Testis (tissue), 3 donors: Measurements from ENCODE around the gene CPTP. TPM values are rescaled to one million over a fixed set of nuclear protein-coding genes. Genes with fewer than 3 reads are reported as not detected.

ENCODE experiments used
- DNase-seq: peaks from one replicate; pipeline ENCODE4 v3.0.0-alpha.2; 2019
- H3K27ac ChIP-seq, 2 donors: fragments of 200-600 bp; sonication (generic); one replicate each; pipeline ENCODE4 v1.5.1; 2019
- H3K27me3 ChIP-seq: fragments of 200-600 bp; sonication (generic); one replicate; pipeline ENCODE4 v1.5.1; 2019
- H3K36me3 ChIP-seq: fragments of 200-600 bp; sonication (generic); one replicate; pipeline ENCODE4 v1.5.1; 2017; ENCODE audit warnings: low read depth; ENCODE audit errors: missing control alignments
- H3K4me1 ChIP-seq: fragments of 200-600 bp; sonication (generic); one replicate; pipeline ENCODE4 v1.5.1; 2019
- H3K4me3 ChIP-seq, 2 donors: fragments of 200-600 bp; sonication (generic); one replicate each; pipeline ENCODE4 v1.5.1; 2017 to 2019
- H3K9me3 ChIP-seq: fragments of 200-600 bp; sonication (generic); one replicate; pipeline ENCODE4 v1.5.1; 2017
- POLR2A ChIP-seq: fragments of 450-650 bp; IDR thresholded peaks from one replicate; pipeline ENCODE4 v1.6.1; 2017; ENCODE audit warnings: antibody characterized with exemption, mild to moderate bottlenecking, moderate library complexity
- WGBS, 2 donors: methylation state at CpG; one replicate each; pipeline ENCODE4 v1.1.5; 2018; 5-methylcytosine and 5-hydroxymethylcytosine counted together
- intact Hi-C: fragments of 100-400 bp; cut with DNase I; formaldehyde crosslinking; loops from one replicate; pipeline ENCODE4 v1.15.1; 2023; ENCODE audit warnings: low total_unique reads
- polyA plus RNA-seq: library from polyadenylated mRNA; stranded (reverse); fragments of 350-450 nt; fragmentation: Illumina TruSeq; extraction: RNeasy Lipid Tissue Mini Kit (QIAGEN cat#74804); gene quantifications from one replicate; pipeline ENCODE4 v1.2.3, GENCODE V29; 2014; ENCODE audit warnings: low read depth, low replicate concordance; ENCODE audit not compliant: insufficient read depth
- total RNA-seq, 2 donors: library from RNA; depleted of rRNA; stranded (reverse); fragments of >200 nt; gene quantifications; one replicate each; pipeline ENCODE4 v1.2.3, GENCODE V29; 2016
- TF ChIP-seq, protein P1 (sequence below), 3 experiments: fragments of 450-650 bp in 2 of 3; fragments of 200-600 bp in 1 of 3; sonication (generic) in 1 of 3; IDR thresholded peaks; one replicate each; pipeline ENCODE4 v1.5.1; 2016 to 2019; ENCODE audit warnings: antibody characterized with exemption in 3 of 3, mild to moderate bottlenecking in 2 of 3, moderate library complexity in 1 of 3

CPTP gene
- total and polyA plus RNA-seq, 3 donors from 2014 or later = 64.4 to 129 (median 82.3) TPM

DNA sequence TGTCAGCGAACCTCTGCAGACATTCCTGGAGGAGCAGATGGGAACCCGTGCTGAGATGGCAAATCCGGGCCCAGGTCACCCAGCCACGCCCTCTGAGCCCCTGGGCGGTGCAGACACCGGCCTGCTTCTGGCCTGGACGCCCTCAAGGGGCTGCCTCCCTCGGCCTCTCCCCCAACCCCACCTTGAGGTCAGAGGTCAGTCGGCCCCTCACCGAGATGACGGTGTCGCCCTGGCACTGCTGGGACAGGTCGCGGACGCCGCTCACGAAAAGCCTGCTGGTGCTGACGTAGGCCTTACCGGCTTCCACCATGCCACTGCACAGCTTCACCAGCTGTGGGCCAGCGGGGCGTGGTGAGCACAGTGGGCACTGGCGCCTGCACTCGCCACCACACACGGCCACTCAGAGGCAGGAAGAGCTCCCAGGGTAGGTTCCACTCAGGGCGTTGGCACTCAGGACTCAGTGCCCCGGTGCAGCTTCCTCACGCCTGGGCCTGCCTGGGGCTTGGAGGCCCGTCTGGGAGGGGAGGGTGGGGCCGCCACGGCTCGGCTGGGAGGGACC lies 21.6 kb upstream of the CPTP start:
- Histone ChIP-seq H3K27me3 (no peaks in the 10 kb centered on the region), H3K36me3 (no peaks in the 10 kb centered on the region), H3K9me3 (no peaks in the 10 kb centered on the region), H3K4me3 (no peak overlapping the region), H3K27ac (no peak overlapping the region), H3K4me1 (peaks cover 33% of the 10 kb centered on the region)
- intact Hi-C loops = no loop called here
- WGBS, 2 donors = 85 to 92% methylated on average over 2 to 30 of the region's 31 CpGs
- no peak for TF ChIP-seq POLR2A
- TF ChIP-seq, protein P1, sequence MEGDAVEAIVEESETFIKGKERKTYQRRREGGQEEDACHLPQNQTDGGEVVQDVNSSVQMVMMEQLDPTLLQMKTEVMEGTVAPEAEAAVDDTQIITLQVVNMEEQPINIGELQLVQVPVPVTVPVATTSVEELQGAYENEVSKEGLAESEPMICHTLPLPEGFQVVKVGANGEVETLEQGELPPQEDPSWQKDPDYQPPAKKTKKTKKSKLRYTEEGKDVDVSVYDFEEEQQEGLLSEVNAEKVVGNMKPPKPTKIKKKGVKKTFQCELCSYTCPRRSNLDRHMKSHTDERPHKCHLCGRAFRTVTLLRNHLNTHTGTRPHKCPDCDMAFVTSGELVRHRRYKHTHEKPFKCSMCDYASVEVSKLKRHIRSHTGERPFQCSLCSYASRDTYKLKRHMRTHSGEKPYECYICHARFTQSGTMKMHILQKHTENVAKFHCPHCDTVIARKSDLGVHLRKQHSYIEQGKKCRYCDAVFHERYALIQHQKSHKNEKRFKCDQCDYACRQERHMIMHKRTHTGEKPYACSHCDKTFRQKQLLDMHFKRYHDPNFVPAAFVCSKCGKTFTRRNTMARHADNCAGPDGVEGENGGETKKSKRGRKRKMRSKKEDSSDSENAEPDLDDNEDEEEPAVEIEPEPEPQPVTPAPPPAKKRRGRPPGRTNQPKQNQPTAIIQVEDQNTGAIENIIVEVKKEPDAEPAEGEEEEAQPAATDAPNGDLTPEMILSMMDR (IDR thresholded peaks at IDR 0.05) = no peak
- no peak for DNase-seq

GRCh38 chr1:1303736-1304135 lies 20.9 kb upstream of the CPTP start:
- Histone ChIP-seq H3K4me1 (peaks cover 33% of the 10 kb centered on the region), H3K27ac (no peak overlapping the region), H3K36me3 (no peaks in the 10 kb centered on the region), H3K27me3 (no peaks in the 10 kb centered on the region), H3K9me3 (no peaks in the 10 kb centered on the region), H3K4me3 (no peak overlapping the region)
- no peak for DNase-seq
- 83% methylated on average over 12 of the region's 13 CpGs; no CpG with 5 or more reads in 1 of the 2 donors for WGBS, 2 donors
- TF ChIP-seq POLR2A = no peak
- TF ChIP-seq, protein P1 (IDR thresholded peaks at IDR 0.05) = no peak
- intact Hi-C loops = no loop called here

GRCh38 chr1:1304331-1305299 lies 20.0 kb upstream of the CPTP start:
- H3K36me3 ChIP-seq = no peaks in the 10 kb centered on the region
- H3K9me3 ChIP-seq = no peaks in the 10 kb centered on the region
- no peak overlapping the region for H3K4me3 ChIP-seq
- intact Hi-C loops = no loop called here
- peak overlapping the region; percentile 25 to 65 for H3K27ac ChIP-seq
- H3K4me1 ChIP-seq = peaks cover 39% of the 10 kb centered on the region
- 49 to 64% methylated on average over 10 to 29 of the region's 29 CpGs for WGBS, 2 donors
- H3K27me3 ChIP-seq = no peaks in the 10 kb centered on the region
- DNase-seq = peak; percentile 86
- TF ChIP-seq, protein P1 (IDR thresholded peaks at IDR 0.05) = no peak
- TF ChIP-seq POLR2A = no peak

DNA sequence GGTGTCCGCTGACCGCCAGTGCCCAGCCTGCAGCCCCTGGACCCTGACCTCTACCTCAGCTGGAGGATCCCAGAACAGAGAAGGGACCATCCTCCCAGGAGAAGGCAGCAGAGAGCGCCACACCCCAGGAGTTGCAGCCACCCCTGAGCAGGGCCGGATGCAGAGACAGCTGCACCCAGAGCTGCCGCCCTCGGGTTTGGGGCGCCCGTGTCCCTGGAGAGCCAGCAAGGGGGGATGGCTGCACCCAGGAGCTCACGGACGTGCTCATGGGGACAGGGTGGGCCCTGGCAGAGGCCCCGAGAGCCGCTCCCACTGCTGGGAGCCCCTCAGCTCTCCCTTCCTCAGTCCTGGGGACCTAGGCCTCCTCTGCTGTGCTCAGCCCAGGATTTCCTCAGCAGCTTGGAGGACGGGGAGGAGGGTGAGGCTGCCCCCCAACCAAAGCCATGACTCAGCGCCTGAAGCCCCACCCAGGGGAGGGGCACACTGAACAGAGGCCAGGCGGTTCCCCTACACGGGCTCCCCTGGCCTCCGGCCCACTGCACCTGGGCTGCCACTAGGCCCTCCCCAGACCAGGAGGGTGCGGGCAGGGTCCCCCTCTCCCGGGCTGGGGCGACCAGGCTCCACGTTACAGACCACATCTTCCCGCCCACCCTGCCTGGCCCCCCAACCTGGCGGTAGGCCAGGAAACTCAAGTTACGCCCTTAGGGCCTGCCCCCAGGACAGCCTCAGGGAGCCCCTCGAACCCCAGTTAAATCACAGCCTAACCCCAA lies 19.1 kb upstream of the CPTP start:
- no peaks in the 10 kb centered on the region for H3K27me3 ChIP-seq
- H3K36me3 ChIP-seq = no peaks in the 10 kb centered on the region
- H3K4me3 ChIP-seq = no peak overlapping the region
- peak; percentile 56 for DNase-seq
- no peak for TF ChIP-seq POLR2A
- TF ChIP-seq, protein P1 (IDR thresholded peaks at IDR 0.05) = no peak
- intact Hi-C loops = no loop called here
- H3K4me1 ChIP-seq = peaks cover 40% of the 10 kb centered on the region
- no peaks in the 10 kb centered on the region for H3K9me3 ChIP-seq
- H3K27ac ChIP-seq = peak overlapping the region; percentile 25 to 65
- 46 to 63% methylated on average over 16 to 25 of the region's 25 CpGs for WGBS, 2 donors
